ENCODE measurements around the gene RASA4B.
A peak's percentile ranks its signal among the peaks of the same experiment; 100 is the strongest.
"Not testable (repeated sequence)": the region's sequence is repeated elsewhere in the genome, so short reads cannot be mapped to it uniquely, and the experiment has no call there.

The RASA4B gene

DNA sequence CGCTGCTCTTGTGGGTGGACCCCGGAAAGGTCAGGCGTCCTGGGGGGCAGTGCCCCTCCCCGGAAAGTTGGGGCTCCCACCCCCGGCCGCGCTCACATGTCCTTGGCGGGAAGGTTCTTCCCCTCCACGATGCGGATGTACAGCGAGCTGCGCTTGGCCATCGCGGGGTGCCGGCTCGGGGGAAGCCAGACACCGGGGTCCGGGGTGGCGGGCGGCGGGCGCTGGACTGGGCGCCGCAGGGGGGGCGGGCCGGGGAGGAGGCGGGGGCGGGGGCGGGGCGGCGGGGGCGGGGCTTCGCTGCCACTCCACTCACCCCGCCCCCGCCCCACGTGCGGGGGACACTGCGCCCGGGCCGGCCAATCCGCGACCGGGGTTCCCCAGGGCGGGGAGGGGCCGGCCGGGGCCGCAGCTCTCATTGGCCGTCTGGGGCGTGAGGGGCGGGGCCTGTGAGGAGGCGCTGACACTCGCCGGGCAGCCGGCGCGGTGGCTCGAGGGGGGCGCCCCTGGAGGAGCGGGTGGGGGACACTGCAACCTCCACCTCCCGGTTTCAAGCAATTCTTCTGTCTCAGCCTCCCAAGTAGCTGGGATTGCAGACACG lies at the start of gene RASA4B:
RASA4B (minus strand) TSS at position 228 of the 598 bp plus-strand sequence; CDS start at position 161, 67 bp downstream.
- DNase-seq, result peak; percentile 39
- H3K4me3 Mint-ChIP-seq, H3K27me3 Mint-ChIP-seq, CTCF ChIA-PET, H3K27ac Mint-ChIP-seq, H3K9me3 Mint-ChIP-seq, H3K36me3 Mint-ChIP-seq, H3K4me1 Mint-ChIP-seq: not testable (repeated sequence)

DNA sequence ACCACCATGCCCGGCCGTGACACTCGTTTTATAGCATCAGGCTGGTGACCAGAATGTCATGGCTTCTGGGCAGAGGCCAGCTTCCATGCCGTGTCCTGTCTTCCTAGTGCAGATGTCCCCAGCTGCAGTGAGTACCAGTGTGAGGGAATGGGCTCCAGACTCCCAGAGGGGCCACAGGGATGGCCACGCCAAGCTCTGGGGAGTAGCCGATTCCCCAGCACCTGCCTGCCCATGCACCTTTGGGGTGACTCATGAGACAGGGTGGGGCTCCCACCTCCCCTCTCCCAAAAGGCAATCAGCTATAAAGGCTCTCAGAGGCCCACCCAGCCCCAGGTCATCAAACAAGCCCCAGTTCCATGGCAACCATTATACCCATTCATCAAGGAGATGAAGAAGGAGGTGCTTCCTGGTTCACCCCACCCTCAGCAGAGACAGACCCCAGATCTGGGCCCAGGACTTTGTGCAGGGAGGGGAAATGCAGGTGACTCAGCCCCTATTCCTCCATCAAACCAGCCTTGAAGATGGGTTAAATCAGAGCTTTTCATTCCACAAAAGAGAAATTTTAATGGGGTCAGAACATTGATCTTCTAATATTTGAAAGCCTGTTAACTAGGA lies 33.3 kb upstream of the RASA4B start, which contains the start of gene SPDYE2:
SPDYE2 (plus strand) TSS at position 419 of the 615 bp plus-strand sequence. CDS start 2,030 bp downstream, outside the sequence.
- H3K27ac Mint-ChIP-seq, H3K27me3 Mint-ChIP-seq, H3K4me3 Mint-ChIP-seq, DNase-seq, H3K4me1 Mint-ChIP-seq, H3K9me3 Mint-ChIP-seq, H3K36me3 Mint-ChIP-seq, CTCF ChIA-PET: not testable (repeated sequence)

DNA sequence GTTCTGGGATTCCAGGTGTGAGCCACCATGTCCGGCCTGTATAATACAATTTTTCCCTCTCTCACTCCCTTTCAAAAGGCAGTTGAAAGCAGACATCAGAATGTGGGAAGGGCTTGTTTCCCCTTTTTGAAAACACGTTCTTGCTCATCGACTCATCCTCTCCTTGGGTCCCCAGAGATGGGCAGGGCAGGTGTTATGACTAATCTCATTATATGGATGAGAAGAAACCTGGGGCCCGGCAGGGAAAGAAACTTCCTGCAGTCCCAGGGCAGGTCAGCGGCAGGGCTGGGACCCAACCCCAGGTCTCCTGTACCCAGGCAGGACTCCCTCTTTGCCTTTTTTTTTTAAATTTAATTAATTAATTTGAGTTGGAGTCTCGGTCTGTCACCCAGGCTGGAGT lies 28.8 kb upstream of the RASA4B start:
- CTCF ChIA-PET, DNase-seq, H3K9me3 Mint-ChIP-seq, H3K36me3 Mint-ChIP-seq, H3K27me3 Mint-ChIP-seq, H3K4me1 Mint-ChIP-seq, H3K27ac Mint-ChIP-seq, H3K4me3 Mint-ChIP-seq: not testable (repeated sequence)

DNA sequence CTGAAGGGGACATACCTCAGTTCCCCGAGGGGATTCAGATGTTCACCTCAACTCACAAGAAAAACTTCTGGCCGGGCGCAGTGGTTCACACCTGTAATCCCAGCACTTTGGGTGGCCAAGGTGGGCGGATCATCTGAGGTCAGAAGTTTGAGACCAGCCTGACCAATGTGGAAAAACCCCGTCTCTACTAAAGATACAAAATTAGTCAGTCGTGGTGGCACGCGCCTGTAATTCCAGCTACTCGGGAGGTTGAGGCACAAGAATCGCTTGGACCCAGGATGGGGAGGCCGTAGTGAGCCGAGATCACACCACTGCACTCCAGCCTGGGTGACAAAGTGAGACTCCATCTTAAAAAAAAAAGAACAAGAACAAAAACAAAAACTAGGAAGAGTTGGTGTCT lies 27.7 kb upstream of the RASA4B start:
- DNase-seq, CTCF ChIA-PET, H3K27ac Mint-ChIP-seq, H3K27me3 Mint-ChIP-seq, H3K9me3 Mint-ChIP-seq, H3K36me3 Mint-ChIP-seq, H3K4me1 Mint-ChIP-seq, H3K4me3 Mint-ChIP-seq: not testable (repeated sequence)

DNA sequence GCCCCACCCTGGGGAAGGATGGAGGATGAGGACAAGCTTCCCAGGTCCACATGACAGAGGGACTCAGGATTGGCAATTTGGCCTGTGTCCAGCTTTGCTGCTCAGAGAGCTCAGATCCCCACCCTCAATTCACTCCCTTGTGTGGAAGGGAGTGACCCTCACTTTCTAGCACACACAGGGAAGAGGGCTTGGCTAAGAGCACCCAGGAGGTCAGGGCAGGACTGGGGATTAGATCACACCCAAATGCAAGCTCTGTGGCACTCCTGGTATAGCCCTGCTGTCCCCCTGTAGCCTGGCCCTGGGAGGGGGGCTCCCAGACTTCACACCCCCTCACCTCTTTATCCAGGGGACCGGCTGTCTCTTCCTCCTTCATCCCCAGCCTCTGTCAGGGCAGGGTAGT lies 26.8 kb upstream of the RASA4B start:
- CTCF ChIA-PET, H3K27ac Mint-ChIP-seq, H3K4me1 Mint-ChIP-seq, H3K36me3 Mint-ChIP-seq, DNase-seq, H3K27me3 Mint-ChIP-seq, H3K9me3 Mint-ChIP-seq, H3K4me3 Mint-ChIP-seq: not testable (repeated sequence)

DNA sequence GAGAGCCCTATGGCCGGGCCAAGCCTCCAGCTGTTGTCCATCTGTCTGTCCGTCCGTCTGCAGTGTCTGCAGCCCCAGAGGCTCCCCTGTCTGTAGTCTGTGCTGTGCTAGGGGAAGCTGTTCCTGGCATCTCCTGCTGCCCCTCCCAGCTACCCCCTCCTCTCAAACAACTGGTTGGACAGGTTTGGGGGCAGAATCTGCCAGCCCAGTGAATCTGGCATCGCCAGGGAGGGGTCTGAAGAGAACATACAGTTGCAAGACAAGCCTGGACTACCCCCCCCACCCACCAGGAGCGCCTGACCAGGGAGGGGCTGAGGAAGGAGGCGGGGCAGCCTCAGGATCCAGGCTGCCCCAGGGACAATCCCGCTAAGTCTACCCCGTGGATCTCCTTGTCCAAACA lies 26.0 kb upstream of the RASA4B start, which contains the start of gene UPK3BL2:
UPK3BL2 (minus strand) TSS at position 101 of the 400 bp plus-strand sequence; CDS start at position 41, 60 bp downstream.
- CTCF ChIA-PET, H3K27me3 Mint-ChIP-seq, H3K4me1 Mint-ChIP-seq, H3K27ac Mint-ChIP-seq, DNase-seq, H3K9me3 Mint-ChIP-seq, H3K36me3 Mint-ChIP-seq, H3K4me3 Mint-ChIP-seq: not testable (repeated sequence)

DNA sequence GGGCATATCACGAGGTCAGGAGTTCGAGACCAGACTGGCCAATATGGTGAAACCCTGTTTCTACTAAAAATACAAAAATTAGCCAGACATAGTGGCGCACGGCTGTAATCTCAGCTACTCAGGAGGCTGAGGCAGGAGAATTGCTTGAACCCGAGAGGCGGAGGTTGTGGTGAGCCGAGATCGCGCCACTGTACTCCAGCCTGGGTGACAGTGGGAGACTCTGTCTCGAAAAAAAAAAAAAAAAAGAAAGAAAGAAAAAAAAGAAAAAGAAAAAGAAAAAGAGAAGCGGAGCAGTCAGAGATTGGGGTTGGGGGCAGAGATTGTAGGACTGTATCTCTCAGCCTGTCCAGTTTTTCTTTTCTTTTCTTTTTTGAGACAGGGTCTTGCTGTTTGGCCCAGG lies 25.2 kb upstream of the RASA4B start:
- H3K36me3 Mint-ChIP-seq, H3K9me3 Mint-ChIP-seq, DNase-seq, CTCF ChIA-PET, H3K27me3 Mint-ChIP-seq, H3K4me1 Mint-ChIP-seq, H3K4me3 Mint-ChIP-seq, H3K27ac Mint-ChIP-seq: not testable (repeated sequence)

DNA sequence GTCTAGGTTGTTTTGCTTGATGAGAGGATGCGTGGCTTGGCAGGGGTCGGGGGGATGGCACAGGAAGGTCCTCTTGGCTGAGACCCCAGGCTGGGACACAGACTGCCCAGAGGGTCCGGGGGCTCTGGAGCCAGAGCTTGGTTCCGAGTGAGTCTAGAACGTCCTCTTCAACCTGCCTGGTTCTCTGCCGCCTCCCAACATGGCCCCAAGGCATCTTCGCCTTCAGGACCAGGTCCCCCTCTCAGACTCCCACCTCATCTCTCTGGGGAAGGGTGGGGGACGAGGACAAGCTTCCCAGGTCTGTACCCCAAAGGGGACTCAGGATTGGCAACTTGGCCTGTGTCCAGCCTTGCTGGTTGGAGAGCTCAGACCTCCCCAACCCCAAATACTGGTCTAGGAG lies 24.5 kb upstream of the RASA4B start:
- H3K27ac Mint-ChIP-seq, H3K9me3 Mint-ChIP-seq, DNase-seq, H3K4me3 Mint-ChIP-seq, H3K27me3 Mint-ChIP-seq, H3K36me3 Mint-ChIP-seq, H3K4me1 Mint-ChIP-seq, CTCF ChIA-PET: not testable (repeated sequence)

DNA sequence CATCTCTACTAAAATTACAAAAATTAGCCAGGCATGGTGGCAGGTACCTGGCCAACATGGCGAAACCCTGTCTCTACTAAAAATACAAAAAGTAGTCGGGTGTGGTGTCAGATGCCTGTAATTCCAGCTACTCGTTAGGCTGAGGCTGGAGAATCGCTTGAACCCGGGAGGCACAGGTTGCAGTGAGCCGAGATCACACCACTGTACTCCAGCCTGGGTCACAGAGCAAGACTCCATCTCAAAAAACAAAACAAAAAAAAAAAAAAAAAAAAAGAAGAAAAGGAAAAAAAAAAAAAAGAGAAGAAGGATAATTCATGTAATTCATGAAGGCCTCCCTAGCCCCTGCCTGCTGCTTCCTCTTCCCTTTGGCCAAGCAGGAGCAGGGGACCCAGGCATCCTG lies 23.0 kb upstream of the RASA4B start:
- H3K27ac Mint-ChIP-seq, DNase-seq, H3K4me1 Mint-ChIP-seq, H3K4me3 Mint-ChIP-seq, H3K36me3 Mint-ChIP-seq, H3K9me3 Mint-ChIP-seq, H3K27me3 Mint-ChIP-seq, CTCF ChIA-PET: not testable (repeated sequence)

DNA sequence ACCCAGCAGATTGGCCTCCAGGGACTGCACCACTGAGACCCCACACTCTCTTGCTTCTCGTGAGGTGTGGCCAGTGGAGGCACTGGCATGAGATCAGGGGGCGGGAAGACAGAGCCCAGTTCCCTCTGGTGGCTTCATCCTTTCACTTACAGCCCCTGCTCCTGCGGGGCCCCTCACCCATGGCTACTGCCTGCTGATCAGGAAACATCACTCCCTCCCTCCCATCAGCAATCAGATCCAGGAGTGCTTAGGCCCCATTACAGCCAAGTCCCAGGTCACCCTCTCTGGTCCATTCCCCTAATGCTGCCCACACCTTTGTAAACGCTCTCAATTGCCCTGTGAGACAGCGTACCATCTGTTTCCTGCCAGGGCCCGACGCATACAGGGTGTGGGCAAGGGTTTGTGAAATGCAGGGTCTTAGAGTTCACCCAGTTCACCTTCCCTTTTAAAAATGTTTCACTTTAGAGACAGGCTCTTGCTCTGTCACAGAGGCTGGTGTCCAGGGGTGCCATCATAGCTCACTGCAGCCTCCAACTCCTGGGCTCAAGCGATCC lies 17.6 kb upstream of the RASA4B start:
- H3K36me3 Mint-ChIP-seq, DNase-seq, H3K9me3 Mint-ChIP-seq, H3K4me1 Mint-ChIP-seq, CTCF ChIA-PET, H3K4me3 Mint-ChIP-seq, H3K27me3 Mint-ChIP-seq, H3K27ac Mint-ChIP-seq: not testable (repeated sequence)

DNA sequence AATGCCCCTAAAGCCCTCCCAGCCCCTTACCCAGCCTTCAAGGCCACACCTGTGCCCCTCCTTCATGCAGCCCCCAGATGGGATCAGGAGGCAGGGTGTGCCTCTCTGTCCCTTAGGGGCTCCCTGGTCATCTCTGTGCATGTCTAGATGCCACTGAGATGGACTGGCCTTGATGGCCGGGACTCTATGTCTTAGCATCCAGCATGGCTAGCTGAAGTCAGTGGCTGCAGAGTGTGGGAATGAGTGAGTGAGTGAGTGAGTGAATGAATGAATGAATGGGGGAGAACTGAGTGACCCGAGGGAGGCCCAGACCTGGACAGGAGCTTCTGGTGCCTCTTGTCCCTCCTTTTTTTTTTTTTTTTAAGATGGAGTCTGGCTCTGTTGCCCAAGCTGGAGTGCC lies 14.6 kb upstream of the RASA4B start:
- H3K4me3 Mint-ChIP-seq, H3K27ac Mint-ChIP-seq, H3K36me3 Mint-ChIP-seq, CTCF ChIA-PET, H3K27me3 Mint-ChIP-seq, DNase-seq, H3K9me3 Mint-ChIP-seq, H3K4me1 Mint-ChIP-seq: not testable (repeated sequence)

DNA sequence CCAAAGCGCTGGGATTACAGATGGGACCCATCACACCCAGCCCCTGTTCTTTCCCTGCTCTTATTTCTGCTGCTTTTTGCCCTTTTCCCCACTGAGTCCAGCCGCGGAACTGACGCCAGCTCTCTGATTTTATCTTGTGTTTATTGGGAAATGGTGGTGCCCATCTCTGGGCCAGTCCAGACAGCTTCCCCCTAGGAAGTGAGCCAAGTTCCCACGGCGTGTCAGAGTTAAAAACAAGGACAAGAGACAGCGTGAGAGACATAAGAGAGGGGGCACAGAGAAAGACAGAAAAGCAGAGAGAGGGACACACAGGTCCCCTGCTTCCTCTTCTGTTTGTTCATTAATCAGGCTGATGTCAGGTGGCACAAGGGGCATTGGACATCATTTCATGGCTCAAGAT lies 14.0 kb upstream of the RASA4B start:
- H3K4me3 Mint-ChIP-seq, CTCF ChIA-PET, H3K36me3 Mint-ChIP-seq, H3K4me1 Mint-ChIP-seq, H3K9me3 Mint-ChIP-seq, H3K27ac Mint-ChIP-seq, H3K27me3 Mint-ChIP-seq, DNase-seq: not testable (repeated sequence)

DNA sequence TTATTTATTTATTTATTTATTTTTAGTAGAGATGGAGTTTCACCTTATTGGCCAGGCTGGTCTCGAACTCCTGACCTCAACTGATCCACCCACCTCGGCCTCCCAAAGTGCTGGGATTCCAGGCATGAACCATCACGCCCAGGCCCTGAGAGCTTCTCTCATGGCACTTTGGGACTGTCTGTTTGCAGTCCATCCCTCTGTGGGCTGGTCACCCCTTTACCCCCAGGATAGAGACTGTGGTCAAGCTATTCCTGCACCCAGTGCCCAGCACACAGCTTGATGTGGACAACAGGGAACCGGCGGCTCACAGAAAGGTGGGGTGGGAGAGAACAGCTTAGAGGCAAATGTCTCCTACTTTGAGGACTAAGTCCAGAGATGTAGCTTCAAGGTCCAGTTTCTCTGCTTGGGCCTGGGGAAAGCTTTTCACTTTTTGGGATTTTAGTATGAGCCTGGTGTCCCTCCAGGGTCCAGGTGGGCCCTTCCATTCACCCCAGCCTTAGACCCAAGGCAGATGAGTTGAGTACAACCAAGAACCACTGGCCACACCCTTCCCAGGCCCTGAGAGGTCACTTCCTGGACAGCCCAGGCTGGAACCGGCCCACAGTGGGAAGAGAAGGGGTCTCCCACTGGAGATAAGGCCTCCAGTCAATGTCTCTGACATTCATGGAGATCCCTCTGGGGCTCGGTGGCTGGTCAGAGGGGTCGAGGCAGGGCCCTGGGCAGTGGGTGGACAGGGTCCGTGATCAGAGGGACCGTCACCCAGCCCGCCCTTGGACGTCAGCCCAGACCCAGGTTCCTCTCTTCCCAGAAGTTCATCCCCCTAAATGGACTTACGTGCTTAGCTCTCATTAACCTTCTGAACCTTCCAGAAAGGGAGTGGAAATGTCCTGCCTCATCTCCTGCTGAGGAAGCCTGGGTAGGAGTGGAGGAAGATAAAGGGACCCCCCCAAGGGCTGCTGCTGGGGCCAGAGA lies 10.5 kb upstream of the RASA4B start:
- H3K27me3 Mint-ChIP-seq, CTCF ChIA-PET, H3K4me1 Mint-ChIP-seq, H3K4me3 Mint-ChIP-seq, H3K36me3 Mint-ChIP-seq, H3K9me3 Mint-ChIP-seq, H3K27ac Mint-ChIP-seq, DNase-seq: not testable (repeated sequence)

DNA sequence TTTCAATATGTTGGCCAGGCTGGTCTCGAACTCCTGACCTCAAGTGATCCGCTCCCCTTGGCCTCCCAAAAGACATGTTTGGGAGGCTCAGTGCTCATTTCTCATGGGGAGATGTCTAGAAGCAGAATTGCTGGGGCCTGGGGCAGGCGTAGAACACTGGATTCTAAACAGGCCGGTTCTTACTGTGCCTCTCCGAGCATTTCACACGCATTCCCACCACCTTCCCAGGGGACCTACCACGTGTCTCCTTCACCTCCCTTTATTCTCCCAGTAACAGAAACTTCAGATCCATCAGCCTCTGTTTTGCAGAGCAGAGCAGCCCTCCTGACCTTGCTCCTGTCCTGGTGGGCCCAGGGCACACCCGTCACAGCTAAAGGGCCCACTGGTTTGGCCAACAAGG lies 9.6 kb upstream of the RASA4B start:
- H3K27ac Mint-ChIP-seq, H3K4me3 Mint-ChIP-seq, DNase-seq, CTCF ChIA-PET, H3K9me3 Mint-ChIP-seq, H3K27me3 Mint-ChIP-seq, H3K4me1 Mint-ChIP-seq, H3K36me3 Mint-ChIP-seq: not testable (repeated sequence)

DNA sequence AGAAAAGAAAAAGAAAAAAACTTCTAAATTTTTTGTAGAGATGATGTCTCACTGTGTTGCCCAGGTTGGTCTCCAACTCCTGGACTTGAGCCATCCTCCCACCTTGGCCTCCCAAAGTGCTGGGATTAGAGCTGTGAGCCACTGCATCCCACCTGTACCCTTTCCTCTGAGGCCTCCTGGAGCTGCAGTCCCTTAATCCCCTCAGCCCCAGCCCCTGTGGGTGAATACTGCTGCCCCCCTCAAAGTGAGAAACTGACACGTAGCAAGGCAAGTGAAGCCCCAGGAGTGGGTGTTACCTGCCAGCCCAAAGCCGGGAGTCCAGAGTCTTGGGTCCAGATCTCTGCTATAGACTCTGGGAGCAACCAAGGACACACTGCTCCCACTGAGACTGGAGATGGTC lies 7.2 kb upstream of the RASA4B start:
- H3K36me3 Mint-ChIP-seq, CTCF ChIA-PET, H3K9me3 Mint-ChIP-seq, H3K27me3 Mint-ChIP-seq, H3K4me1 Mint-ChIP-seq, H3K27ac Mint-ChIP-seq, DNase-seq, H3K4me3 Mint-ChIP-seq: not testable (repeated sequence)
